ENCODE results near the gene HOXD11. TPM values are rescaled to one million over a fixed set of nuclear protein-coding genes. Genes with fewer than 3 reads are reported as not detected.

HOXD11 gene
- total RNA-seq, 2 donors from 2014 or later: 0.25 to 1.6 TPM

DNA sequence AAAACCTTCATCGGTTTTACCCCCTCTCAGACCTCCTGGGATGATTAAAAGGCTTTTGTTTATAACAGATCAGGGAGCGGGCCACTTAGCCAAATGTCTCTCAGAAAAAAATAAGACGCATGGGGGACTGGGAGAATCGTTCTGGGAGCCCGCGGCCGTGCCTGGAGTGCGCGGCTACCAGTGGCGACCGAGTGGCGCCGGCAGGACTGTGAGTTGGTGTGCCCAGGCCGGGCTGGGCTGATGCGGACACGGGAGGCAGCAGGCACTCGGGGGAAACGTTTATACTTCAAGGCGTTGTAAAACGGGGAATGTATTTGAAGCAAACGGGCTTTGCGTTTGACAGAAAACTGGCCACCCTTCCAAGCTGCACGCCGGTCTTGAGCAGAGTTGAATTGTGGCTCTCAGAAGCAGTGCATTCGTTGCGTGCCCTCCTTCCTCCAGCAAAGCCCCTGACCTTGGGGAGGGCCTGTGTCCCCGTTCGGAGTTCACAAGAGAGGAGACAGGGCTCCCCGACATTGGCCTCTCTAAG, 4.8 kb downstream of the HOXD11 start:
- Histone ChIP-seq H3K9ac (ENCODE audit: low read depth in 2 of 2, low read length in 2 of 2) (peak overlapping the region; percentile 12 to 53), H3K4me3 (no peak overlapping the region), H3K27ac (no peak overlapping the region), H3K4me1 (no peaks in the 10 kb centered on the region), H3K36me3 (no peaks in the 10 kb centered on the region), H3K9me3 (no peaks in the 10 kb centered on the region), H3K27me3 (peaks cover 91% of the 10 kb centered on the region)
- intact Hi-C loops (cut with DNase I): no loop called here
- TF ChIP-seq CTCF (IDR thresholded peaks at IDR 0.05): no peak
- DNase-seq: no peak

GRCh38 chr2:176112375-176113302, 5.6 kb downstream of the HOXD11 start:
- H3K36me3 ChIP-seq: no peaks in the 10 kb centered on the region
- TF ChIP-seq CTCF (IDR thresholded peaks at IDR 0.05): no peak
- peak overlapping the region; percentile 12 to 53 for H3K9ac ChIP-seq (ENCODE audit: low read depth in 2 of 2, low read length in 2 of 2)
- H3K4me1 ChIP-seq: no peaks in the 10 kb centered on the region
- H3K27me3 ChIP-seq: peaks cover 94% of the 10 kb centered on the region
- no peak for DNase-seq
- no peak overlapping the region for H3K4me3 ChIP-seq
- H3K27ac ChIP-seq: no peak overlapping the region
- intact Hi-C loops (cut with DNase I): no loop called here
- no peaks in the 10 kb centered on the region for H3K9me3 ChIP-seq

DNA sequence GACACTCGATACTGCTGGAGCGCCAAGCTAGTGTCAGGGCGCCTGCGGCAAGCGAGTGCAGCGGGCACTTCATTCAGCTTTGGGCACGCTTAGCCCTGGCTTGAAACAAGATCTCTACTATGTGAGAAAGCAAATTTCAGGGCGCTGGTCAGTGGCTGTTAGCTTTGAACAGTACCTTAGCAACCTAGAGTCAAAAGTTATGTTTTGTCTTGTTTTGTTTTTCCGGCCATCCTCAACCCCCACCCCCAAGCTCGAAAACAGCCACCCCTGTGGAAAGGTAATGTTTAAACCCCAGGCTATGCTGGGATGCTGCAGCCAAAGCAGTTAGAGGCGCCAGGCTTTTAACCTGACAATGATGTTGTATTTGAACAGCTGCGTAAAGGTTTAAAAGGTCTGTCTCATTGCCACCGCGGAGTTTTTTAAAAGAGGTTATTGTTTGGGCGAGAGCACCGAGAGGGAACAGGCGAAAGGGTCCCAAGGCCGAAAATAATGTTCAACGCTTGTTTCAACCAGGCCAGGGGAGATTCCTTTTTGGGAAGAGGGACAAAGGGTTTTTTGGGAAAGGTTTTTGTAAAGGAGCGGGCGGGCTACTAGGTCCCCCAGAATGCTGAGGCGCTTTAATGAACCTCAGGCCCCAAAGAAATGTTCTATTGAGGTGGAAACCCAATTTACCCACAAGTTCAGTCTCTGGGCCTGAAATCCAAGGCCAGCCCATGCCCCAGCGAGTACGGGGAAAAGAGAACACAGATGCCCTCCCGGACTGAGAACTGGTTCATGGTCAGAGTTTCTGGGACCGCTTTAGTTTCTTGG, 7.2 kb downstream of the HOXD11 start:
- intact Hi-C loops (cut with DNase I): no loop called here
- Histone ChIP-seq H3K27me3 (peaks cover 84% of the 10 kb centered on the region), H3K9ac (ENCODE audit: low read depth in 2 of 2, low read length in 2 of 2) (peak overlapping the region in 1 of 2 donors; percentile 38), H3K27ac (no peak overlapping the region), H3K4me1 (no peaks in the 10 kb centered on the region), H3K4me3 (no peak overlapping the region), H3K9me3 (no peaks in the 10 kb centered on the region), H3K36me3 (no peaks in the 10 kb centered on the region)
- no peak for TF ChIP-seq CTCF (IDR thresholded peaks at IDR 0.05)
- no peak for DNase-seq

GRCh38 chr2:176114930-176115625, 8.0 kb downstream of the HOXD11 start:
- DNase-seq: no peak
- Histone ChIP-seq H3K27ac (no peak overlapping the region), H3K9ac (ENCODE audit: low read depth in 2 of 2, low read length in 2 of 2) (no peak overlapping the region), H3K36me3 (no peaks in the 10 kb centered on the region), H3K9me3 (no peaks in the 10 kb centered on the region), H3K4me1 (no peaks in the 10 kb centered on the region), H3K4me3 (no peak overlapping the region), H3K27me3 (peaks cover 80% of the 10 kb centered on the region)
- intact Hi-C loops (cut with DNase I): no loop called here
- TF ChIP-seq CTCF (IDR thresholded peaks at IDR 0.05): no peak

Data from colonic mucosa (tissue), 4 donors.